ENCODE measurements around the gene THRB. TPM values are rescaled to one million over a fixed set of nuclear protein-coding genes. Genes with fewer than 3 reads are reported as not detected.

Gene THRB
- total and polyA plus RNA-seq, 8 donors = 3.6 to 47.3 (median 14.5) TPM

GRCh38 chr3:24271228-24271627 is 223.4 kb downstream of the THRB start:
- H3K27me3 ChIP-seq = no peaks in the 10 kb centered on the region
- H3K27ac ChIP-seq = no peak overlapping the region
- DNase-seq = no peak
- no peaks in the 10 kb centered on the region for H3K36me3 ChIP-seq
- intact Hi-C loops (cut with DNase I; ENCODE audit: low total_unique reads) = no loop called here
- no peaks in the 10 kb centered on the region for H3K9me3 ChIP-seq
- TF ChIP-seq POLR2A (IDR thresholded peaks at IDR 0.05) (no peak), POLR2AphosphoS5 (IDR thresholded peaks at IDR 0.05) (no peak), EP300 (IDR thresholded peaks at IDR 0.05) (no peak)
- TF ChIP-seq, protein P1, sequence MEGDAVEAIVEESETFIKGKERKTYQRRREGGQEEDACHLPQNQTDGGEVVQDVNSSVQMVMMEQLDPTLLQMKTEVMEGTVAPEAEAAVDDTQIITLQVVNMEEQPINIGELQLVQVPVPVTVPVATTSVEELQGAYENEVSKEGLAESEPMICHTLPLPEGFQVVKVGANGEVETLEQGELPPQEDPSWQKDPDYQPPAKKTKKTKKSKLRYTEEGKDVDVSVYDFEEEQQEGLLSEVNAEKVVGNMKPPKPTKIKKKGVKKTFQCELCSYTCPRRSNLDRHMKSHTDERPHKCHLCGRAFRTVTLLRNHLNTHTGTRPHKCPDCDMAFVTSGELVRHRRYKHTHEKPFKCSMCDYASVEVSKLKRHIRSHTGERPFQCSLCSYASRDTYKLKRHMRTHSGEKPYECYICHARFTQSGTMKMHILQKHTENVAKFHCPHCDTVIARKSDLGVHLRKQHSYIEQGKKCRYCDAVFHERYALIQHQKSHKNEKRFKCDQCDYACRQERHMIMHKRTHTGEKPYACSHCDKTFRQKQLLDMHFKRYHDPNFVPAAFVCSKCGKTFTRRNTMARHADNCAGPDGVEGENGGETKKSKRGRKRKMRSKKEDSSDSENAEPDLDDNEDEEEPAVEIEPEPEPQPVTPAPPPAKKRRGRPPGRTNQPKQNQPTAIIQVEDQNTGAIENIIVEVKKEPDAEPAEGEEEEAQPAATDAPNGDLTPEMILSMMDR (IDR thresholded peaks at IDR 0.05) = no peak
- WGBS, 5 donors = 56 to 71% (median 64%) methylated on average over 3 of the region's 3 CpGs
- no peak overlapping the region for H3K4me3 ChIP-seq
- H3K4me1 ChIP-seq = peaks cover 0 to 29% (median 7%) of the 10 kb centered on the region in 4 donors

DNA sequence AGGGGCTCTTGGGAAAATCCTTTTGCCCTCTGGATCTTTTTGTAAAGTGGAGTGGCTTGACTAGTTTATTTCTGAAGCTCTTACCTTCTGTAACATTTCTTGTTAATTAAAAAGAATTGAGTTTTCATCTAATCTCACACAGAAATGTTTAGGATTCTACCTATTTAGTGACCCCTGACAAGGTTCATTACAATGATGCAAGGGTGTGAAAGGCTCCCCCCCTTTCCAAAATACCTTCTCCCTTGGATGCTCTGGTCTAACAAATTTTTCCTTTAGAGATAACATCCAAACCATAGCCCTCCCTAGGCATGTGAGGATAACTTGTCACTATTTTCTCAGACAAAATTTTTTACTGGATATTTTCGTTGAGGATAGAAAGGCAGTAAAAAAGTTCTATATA is 223.9 kb downstream of the THRB start:
- WGBS, 5 donors = 73 to 81% (median 74%) methylated on average over 1 of the region's 1 CpG
- H3K4me3 ChIP-seq = no peak overlapping the region
- intact Hi-C loops (cut with DNase I; ENCODE audit: low total_unique reads) = no loop called here
- H3K36me3 ChIP-seq = no peaks in the 10 kb centered on the region
- no peaks in the 10 kb centered on the region for H3K9me3 ChIP-seq
- H3K4me1 ChIP-seq = peaks cover 0 to 29% (median 7%) of the 10 kb centered on the region in 4 donors
- H3K27ac ChIP-seq = no peak overlapping the region
- H3K27me3 ChIP-seq = no peaks in the 10 kb centered on the region
- no peak for DNase-seq
- TF ChIP-seq POLR2AphosphoS5 (IDR thresholded peaks at IDR 0.05) (no peak), POLR2A (IDR thresholded peaks at IDR 0.05) (no peak), EP300 (IDR thresholded peaks at IDR 0.05) (no peak)
- TF ChIP-seq, protein P1 (IDR thresholded peaks at IDR 0.05) = no peak

GRCh38 chr3:24270204-24270691 is 224.4 kb downstream of the THRB start:
- Histone ChIP-seq H3K36me3 (no peaks in the 10 kb centered on the region), H3K4me1 (peaks cover 0 to 29% (median 7%) of the 10 kb centered on the region in 4 donors), H3K9me3 (no peaks in the 10 kb centered on the region), H3K4me3 (no peak overlapping the region), H3K27ac (no peak overlapping the region), H3K27me3 (no peaks in the 10 kb centered on the region)
- WGBS, 5 donors = 64 to 78% (median 75%) methylated on average over 2 of the region's 2 CpGs
- no peak for DNase-seq
- no peak for TF ChIP-seq EP300 (IDR thresholded peaks at IDR 0.05)
- no peak for TF ChIP-seq POLR2AphosphoS5 (IDR thresholded peaks at IDR 0.05)
- TF ChIP-seq, protein P1 (IDR thresholded peaks at IDR 0.05) = no peak
- TF ChIP-seq POLR2A (IDR thresholded peaks at IDR 0.05) = no peak
- intact Hi-C loops (cut with DNase I; ENCODE audit: low total_unique reads) = no loop called here

- no peak overlapping the region for H3K27ac ChIP-seq
- 53 to 59% (median 54%) methylated on average over 3 of the region's 3 CpGs for WGBS, 5 donors
- DNase-seq = peak in 1 of 2 donors; percentile 59
- peaks cover 0 to 22% (median 10%) of the 10 kb centered on the region in 4 donors for H3K4me1 ChIP-seq
- H3K36me3 ChIP-seq = no peaks in the 10 kb centered on the region
- no peaks in the 10 kb centered on the region for H3K27me3 ChIP-seq
- intact Hi-C loops (cut with DNase I; ENCODE audit: low total_unique reads) = no loop called here
- H3K4me3 ChIP-seq = no peak overlapping the region
- no peaks in the 10 kb centered on the region for H3K9me3 ChIP-seq
- no peak for TF ChIP-seq POLR2A (IDR thresholded peaks at IDR 0.05)
- no peak for TF ChIP-seq EP300 (IDR thresholded peaks at IDR 0.05)
- TF ChIP-seq, protein P1 (IDR thresholded peaks at IDR 0.05) = peak in 5 of 7 experiments; percentile 38 to 78 (median 66)
- TF ChIP-seq POLR2AphosphoS5 (IDR thresholded peaks at IDR 0.05) = no peak
These were observed 229.9 kb downstream of the THRB start for GRCh38 chr3:24264748-24265158.
